Measurements from ENCODE around the gene C16orf96.

Gene C16orf96

GRCh38 chr16:4601864-4602186 is 45.7 kb downstream of the C16orf96 start:
- no peak overlapping the region for H3K4me3 ChIP-seq (ENCODE audit: control insufficient read depth, low read depth, low read length)
- TF ChIP-seq CTCF (conservative IDR thresholded peaks at IDR 0.05; ENCODE audit: control insufficient read depth, insufficient read depth, low read depth, low read length) = no peak
- DNase-seq (ENCODE audit: low read depth) = no peak

- H3K4me3 ChIP-seq (ENCODE audit: control insufficient read depth, low read depth, low read length) = no peak overlapping the region
- DNase-seq (ENCODE audit: low read depth) = no peak
- no peak for TF ChIP-seq CTCF (conservative IDR thresholded peaks at IDR 0.05; ENCODE audit: control insufficient read depth, insufficient read depth, low read depth, low read length)
Observed at GRCh38 chr16:4602331-4602730, 46.2 kb downstream of the C16orf96 start.

- DNase-seq (ENCODE audit: low read depth) = no peak
- no peak overlapping the region for H3K4me3 ChIP-seq (ENCODE audit: control insufficient read depth, low read depth, low read length)
- no peak for TF ChIP-seq CTCF (conservative IDR thresholded peaks at IDR 0.05; ENCODE audit: control insufficient read depth, insufficient read depth, low read depth, low read length)
Observed at GRCh38 chr16:4603624-4604170, 47.6 kb downstream of the C16orf96 start.

GRCh38 chr16:4604401-4604800 is 48.3 kb downstream of the C16orf96 start:
- no peak overlapping the region for H3K4me3 ChIP-seq (ENCODE audit: control insufficient read depth, low read depth, low read length)
- DNase-seq (ENCODE audit: low read depth) = no peak
- no peak for TF ChIP-seq CTCF (conservative IDR thresholded peaks at IDR 0.05; ENCODE audit: control insufficient read depth, insufficient read depth, low read depth, low read length)

- no peak for DNase-seq (ENCODE audit: low read depth)
- no peak for TF ChIP-seq CTCF (conservative IDR thresholded peaks at IDR 0.05; ENCODE audit: control insufficient read depth, insufficient read depth, low read depth, low read length)
- no peak overlapping the region for H3K4me3 ChIP-seq (ENCODE audit: control insufficient read depth, low read depth, low read length)
Observed at GRCh38 chr16:4606354-4606753, 50.2 kb downstream of the C16orf96 start.

GRCh38 chr16:4607841-4608703 is 51.9 kb downstream of the C16orf96 start:
- TF ChIP-seq CTCF (conservative IDR thresholded peaks at IDR 0.05; ENCODE audit: control insufficient read depth, insufficient read depth, low read depth, low read length) = no peak
- no peak overlapping the region for H3K4me3 ChIP-seq (ENCODE audit: control insufficient read depth, low read depth, low read length)
- no peak for DNase-seq (ENCODE audit: low read depth)

All from fibroblast of mammary gland (primary cell).